Astrocyte (in vitro differentiated cells and primary cell): Measurements from ENCODE around the gene HS6ST1.

Experiments used
- CTCF ChIP-seq: IDR thresholded peaks from 2 replicates; pipeline ENCODE4 v1.5.1; 2011; ENCODE audit warnings: low read depth, mild to moderate bottlenecking, inconsistent platforms, low read length, moderate library complexity; ENCODE audit not compliant: insufficient read depth
- EZH2 ChIP-seq: IDR thresholded peaks from 2 replicates; pipeline ENCODE4 v1.6.1; 2012; ENCODE audit warnings: mild to moderate bottlenecking, low read length, inconsistent platforms; ENCODE audit not compliant: insufficient read depth

DNA sequence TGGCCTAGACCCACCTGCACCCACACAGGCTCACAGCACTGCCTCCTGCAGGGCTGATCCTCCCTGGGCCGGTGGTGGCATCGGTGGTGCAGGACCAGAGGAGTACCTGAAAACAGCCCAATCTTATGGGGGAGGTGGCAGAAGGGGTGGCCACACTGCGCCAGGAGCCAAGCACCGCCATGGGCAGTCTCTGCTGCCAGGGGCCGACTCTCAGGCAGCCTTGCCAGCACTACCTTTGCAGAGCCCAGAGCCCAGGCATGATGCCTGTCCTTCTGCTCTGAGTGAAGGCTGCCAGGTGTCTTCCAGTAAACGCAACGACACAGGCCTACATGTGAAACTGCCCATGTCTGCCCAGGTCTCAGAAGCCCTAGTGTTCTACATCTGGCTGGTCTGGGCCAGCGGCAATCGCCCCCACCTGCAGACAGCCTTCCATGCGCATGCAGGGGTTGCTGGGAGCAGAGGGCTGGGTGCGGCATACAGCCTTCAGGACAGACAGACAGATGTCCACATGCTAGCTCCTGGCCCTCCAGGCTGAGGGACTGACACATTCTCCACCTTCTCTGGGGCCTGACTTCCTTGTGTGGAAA lies 6.8 kb downstream of the HS6ST1 start:
- TF ChIP-seq CTCF (no peak), EZH2 (no peak)
